IMR-90 (cell line): ENCODE measurements around the gene MRPL20. TPM values are rescaled to one million over a fixed set of nuclear protein-coding genes. Genes with fewer than 3 reads are reported as not detected.
"Not testable (repeated sequence)": the region's sequence is repeated elsewhere in the genome, so short reads cannot be mapped to it uniquely, and the experiment has no call there.

Source experiments
- ATAC-seq: fragments of 200-7000 bp; cut with Tn5 transposase; 2 replicates; pipeline ENCODE4 v1.9.1; 2020; ENCODE audit warnings: low read depth, mild to moderate bottlenecking, moderate library complexity
- BruUV-seq: library from RNA; stranded (reverse); fragments of 400-500 nt; replicated peaks from 2 replicates; lab custom pipeline; 2021; lab: Mats Ljungman, UMichigan
- CTCF ChIA-PET: fragments of 300-600 bp; formaldehyde crosslinking; extraction: SDS; loops from one replicate; lab custom pipeline; 2021; ENCODE audit warnings: antibody characterized with exemption; lab: Yijun Ruan, JAX
- POLR2A ChIA-PET: fragments of 300-600 bp; sonication (Branson Sonifier 250); formaldehyde crosslinking; loops from one replicate; lab custom pipeline; 2022; ENCODE audit warnings: antibody characterized with exemption; ENCODE audit not compliant: unreplicated experiment; lab: Charles Lee
- DNase-seq: peaks from one replicate; pipeline ENCODE4 v3.0.0; 2013
- H2AFZ ChIP-seq: replicated peaks from 2 replicates; pipeline ENCODE3; 2013; ENCODE audit warnings: low read length, mild to moderate bottlenecking; ENCODE audit not compliant: poor library complexity
- H2AK5ac ChIP-seq: 2 replicates; pipeline ENCODE4 v1.6.1; 2013; ENCODE audit warnings: low read depth, low read length, inconsistent platforms
- H2AK9ac ChIP-seq: replicated peaks from 2 replicates; pipeline ENCODE3; 2013; ENCODE audit warnings: mild to moderate bottlenecking, low read depth, low read length, moderate library complexity; ENCODE audit not compliant: poor library complexity
- H2BK120ac ChIP-seq: 2 replicates; pipeline ENCODE4 v1.6.1; 2013; ENCODE audit warnings: low read depth, low read length, inconsistent platforms
- H2BK15ac ChIP-seq: 3 replicates; pipeline ENCODE4 v1.6.1; 2013; ENCODE audit warnings: low read depth, low read length, inconsistent platforms
- H2BK20ac ChIP-seq: 2 replicates; pipeline ENCODE4 v1.6.1; 2013; ENCODE audit warnings: low read depth, mild to moderate bottlenecking, inconsistent platforms, low read length, moderate library complexity
- H2BK5ac ChIP-seq: 2 replicates; pipeline ENCODE4 v1.6.1; 2013; ENCODE audit warnings: mild to moderate bottlenecking, low read depth, low read length, inconsistent platforms; ENCODE audit not compliant: poor library complexity, severe bottlenecking
- H3K14ac ChIP-seq: replicated peaks from 2 replicates; pipeline ENCODE4 v1.6.1; 2013; ENCODE audit warnings: low read depth, low read length, inconsistent platforms
- H3K18ac ChIP-seq: 2 replicates; pipeline ENCODE4 v1.6.1; 2013; ENCODE audit warnings: low read depth, low read length, control low read depth
- H3K23ac ChIP-seq: 2 replicates; pipeline ENCODE4 v1.6.1; 2013; ENCODE audit warnings: low read depth, low read length, inconsistent platforms
- H3K27ac ChIP-seq: 2 replicates; pipeline ENCODE4 v1.5.1; 2013; ENCODE audit warnings: mild to moderate bottlenecking, control low read depth, low read length; ENCODE audit not compliant: insufficient read depth
- H3K27me3 ChIP-seq: 2 replicates; pipeline ENCODE4 v1.6.1; 2013; ENCODE audit warnings: low read length; ENCODE audit not compliant: control insufficient read depth, insufficient read depth
- H3K36me3 ChIP-seq: 2 replicates; pipeline ENCODE4 v1.6.1; 2013; ENCODE audit warnings: low read length, mixed read lengths; ENCODE audit not compliant: control insufficient read depth, insufficient read depth
- H3K4ac ChIP-seq: 2 replicates; pipeline ENCODE4 v1.6.1; 2013; ENCODE audit warnings: low read depth, low read length, inconsistent platforms
- H3K4me1 ChIP-seq: 2 replicates; pipeline ENCODE4 v1.6.1; 2013; ENCODE audit warnings: low read length, mixed read lengths; ENCODE audit not compliant: control insufficient read depth, insufficient read depth
- H3K4me2 ChIP-seq: 2 replicates; pipeline ENCODE4 v1.6.1; 2013; ENCODE audit warnings: low read depth, mild to moderate bottlenecking, control low read depth, low read length, moderate library complexity
- H3K4me3 ChIP-seq: 2 replicates; pipeline ENCODE4 v1.5.1; 2013; ENCODE audit warnings: low read depth, mild to moderate bottlenecking, control low read depth, low read length, moderate library complexity; ENCODE audit not compliant: insufficient read depth
- H3K56ac ChIP-seq: 2 replicates; pipeline ENCODE4 v1.6.1; 2013; ENCODE audit warnings: low read length, inconsistent platforms; ENCODE audit not compliant: insufficient read depth; ENCODE audit errors: extremely low read depth
- H3K79me1 ChIP-seq, 2 experiments: 2 replicates each; pipeline ENCODE4 v1.6.1; 2013; ENCODE audit warnings: low read length in 2 of 2, inconsistent platforms in 1 of 2, low read depth in 1 of 2
- H3K9ac ChIP-seq: 2 replicates; pipeline ENCODE4 v1.6.1; 2013; ENCODE audit warnings: low read depth, low read length, control low read depth
- H3K9me1 ChIP-seq: 2 replicates; pipeline ENCODE4 v1.6.1; 2013; ENCODE audit warnings: low read length, inconsistent platforms; ENCODE audit not compliant: insufficient read depth
- H3K9me3 ChIP-seq: 2 replicates; pipeline ENCODE4 v1.6.1; 2013; ENCODE audit warnings: low read length; ENCODE audit not compliant: control insufficient read depth, insufficient read depth
- H4K20me1 ChIP-seq: 2 replicates; pipeline ENCODE4 v1.6.1; 2013; ENCODE audit warnings: low read length, inconsistent platforms; ENCODE audit not compliant: insufficient read depth
- H4K5ac ChIP-seq: 2 replicates; pipeline ENCODE4 v1.6.1; 2013; ENCODE audit warnings: mild to moderate bottlenecking, low read depth, low read length, control low read depth
- H4K8ac ChIP-seq, 2 experiments: 2 replicates each; pipeline ENCODE4 v1.6.1; 2013; ENCODE audit warnings: low read depth in 2 of 2, low read length in 2 of 2, control low read depth in 1 of 2, inconsistent platforms in 1 of 2
- H4K91ac ChIP-seq: 2 replicates; pipeline ENCODE4 v1.6.1; 2013; ENCODE audit warnings: low read depth, low read length, inconsistent platforms; ENCODE audit not compliant: insufficient read depth
- CHD1 ChIP-seq: IDR thresholded peaks from 2 replicates; pipeline ENCODE4 v1.6.1; 2012; ENCODE audit warnings: low read depth, low read length, improper control_type of control experiment
- NFE2L2 ChIP-seq: fragments of 150-350 bp; IDR thresholded peaks from 2 replicates; pipeline ENCODE4 v1.6.1; 2016; ENCODE audit warnings: low read depth, mild to moderate bottlenecking, low read length
- WGBS, 2 experiments: methylation state at CpG; one replicate each; pipeline versions ENCODE4 v1.1.5 to v1.1.7; 2013; ENCODE audit warnings: missing lambda C conversion rate in 2 of 2; ENCODE audit not compliant: insufficient read length in 1 of 2; ENCODE audit errors: extremely low coverage in 2 of 2; 5-methylcytosine and 5-hydroxymethylcytosine counted together
- dilution Hi-C: fragments of 300-500 bp; cut with HindIII; formaldehyde crosslinking; loops from one replicate; pipeline ENCODE4 v1.14.3; 2018; ENCODE audit warnings: low sequenced_read_pairs; ENCODE audit not compliant: unreplicated experiment
- in situ Hi-C: fragments of 300-500 bp; cut with MboI; formaldehyde crosslinking; loops from 3 replicates; pipeline ENCODE4 v1.14.3; 2019; ENCODE audit warnings: low sequenced_read_pairs, inconsistent platforms, mixed read lengths
- intact Hi-C: fragments of 100-400 bp; cut with micrococcal nuclease; formaldehyde crosslinking; loops from 2 replicates; pipeline ENCODE4 v1.10.0; 2022
- polyA plus RNA-seq, 3 experiments: library from polyadenylated mRNA; depleted of rRNA; stranded (reverse); fragments of >200 nt; gene quantifications; 2 replicates each; pipeline ENCODE4 v1.2.3, GENCODE V29; 2012; ENCODE audit warnings: low replicate concordance in 1 of 3
- total RNA-seq: library from RNA; depleted of rRNA; stranded (reverse); fragments of >200 nt; gene quantifications from 2 replicates; pipeline ENCODE4 v1.2.3, GENCODE V29; 2012

Gene MRPL20
- total and polyA plus RNA-seq, 2 of the 4 experiments (the other 2 are of a cell fraction) = 141 to 157 TPM

DNA sequence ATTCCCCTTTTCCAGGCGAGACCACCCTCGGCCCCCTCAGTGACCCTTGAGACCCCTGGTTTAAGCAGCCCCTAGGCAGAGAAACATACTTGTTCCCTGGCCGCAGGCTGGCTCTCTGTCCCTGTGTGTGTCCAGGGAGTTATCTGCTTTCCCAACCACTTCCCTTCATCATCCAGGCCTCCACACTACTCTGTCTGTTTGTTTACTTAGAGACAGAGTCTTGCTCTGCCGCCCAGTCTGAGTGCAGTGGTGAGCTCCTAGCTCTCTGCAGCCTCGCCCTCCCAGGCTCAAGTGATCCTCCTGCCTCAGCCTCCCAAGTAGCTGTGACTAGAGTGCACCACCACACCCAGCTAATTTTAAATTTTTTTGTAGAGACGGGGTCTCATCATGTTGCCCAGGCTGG lies 22.6 kb upstream of the MRPL20 start:
- no peak overlapping the region for H3K4me2 ChIP-seq
- BruUV-seq = no TSS peak
- 50% methylated on average over 1 of the region's 6 CpGs; no CpG with 5 or more reads in 1 of the 2 experiments for WGBS, 2 experiments

DNA sequence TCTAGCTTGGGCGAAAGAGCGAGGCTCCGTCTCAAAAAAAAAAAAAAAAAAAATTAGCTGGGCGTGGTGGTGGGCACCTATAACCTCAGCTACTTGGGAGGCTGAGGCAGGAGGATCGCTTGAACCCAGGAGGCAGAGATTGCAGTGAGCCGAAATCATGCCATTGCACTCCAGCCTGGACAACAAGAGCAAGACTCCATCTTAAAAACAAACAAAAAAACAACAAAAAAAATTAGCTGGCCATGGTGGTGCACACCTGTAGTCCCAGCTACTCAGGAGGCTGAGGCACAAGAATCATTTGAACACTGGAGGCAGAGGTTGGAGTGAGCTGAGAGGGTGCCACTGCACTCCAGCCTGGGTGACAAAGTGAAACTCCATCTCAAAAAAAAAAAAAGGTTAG lies 21.9 kb upstream of the MRPL20 start:
- H3K27ac ChIP-seq, H3K14ac ChIP-seq, H2AK9ac ChIP-seq, POLR2A ChIA-PET, H3K4me2 ChIP-seq, dilution Hi-C loops, H3K27me3 ChIP-seq, H3K4me3 ChIP-seq, H3K56ac ChIP-seq, H2BK20ac ChIP-seq, H4K20me1 ChIP-seq, in situ Hi-C loops, DNase-seq, H3K18ac ChIP-seq, ATAC-seq, H4K5ac ChIP-seq, H4K91ac ChIP-seq, H2BK5ac ChIP-seq, H3K9ac ChIP-seq, CTCF ChIA-PET, H3K23ac ChIP-seq, H3K79me1 ChIP-seq, intact Hi-C loops, H3K9me3 ChIP-seq, H2BK120ac ChIP-seq, H2AFZ ChIP-seq, H3K9me1 ChIP-seq, H3K4ac ChIP-seq, H2BK15ac ChIP-seq, H2AK5ac ChIP-seq, BruUV-seq, H4K8ac ChIP-seq, H3K36me3 ChIP-seq: not testable (repeated sequence)
- peaks cover 20% of the 10 kb centered on the region for H3K4me1 ChIP-seq
- 100% methylated on average over 3 of the region's 6 CpGs; no CpG with 5 or more reads in 1 of the 2 experiments for WGBS, 2 experiments

More for the DNA sequence above, 22.6 kb upstream of the MRPL20 start:
- H4K91ac ChIP-seq = no peak overlapping the region
- peaks cover 20% of the 10 kb centered on the region for H3K4me1 ChIP-seq
- ChIA-PET POLR2A (no interaction called here), CTCF (interaction anchor here (1.0 kb wide), 1 partner anchor 55 kb away, joined by 3 read pairs; the partner anchor contains the start of gene AURKAIP1)
- no peak overlapping the region for H3K56ac ChIP-seq
- no peaks in the 10 kb centered on the region for H3K27me3 ChIP-seq
- no peaks in the 10 kb centered on the region for H4K20me1 ChIP-seq
- H4K8ac ChIP-seq = peak overlapping the region in 1 of 2 experiments; percentile 73; a peak in 2 of 4 replicates
- dilution Hi-C loops = no loop called here
- intact Hi-C loops = no loop called here
- no peak overlapping the region for H3K14ac ChIP-seq
- no peak overlapping the region for H3K27ac ChIP-seq
- ATAC-seq (peak; percentile 22), DNase-seq (peak; percentile 27)
- H2AK5ac ChIP-seq = peak overlapping the region; percentile 1; the same call in 1 of the 2 replicates
- H2AK9ac ChIP-seq = no peak overlapping the region
- no peak overlapping the region for H2BK5ac ChIP-seq
- no peak overlapping the region for H3K4me3 ChIP-seq
- no peak overlapping the region for H2BK20ac ChIP-seq
- TF ChIP-seq NFE2L2 (no peak), CHD1 (no peak)
- no peaks in the 10 kb centered on the region for H3K36me3 ChIP-seq
- no peak overlapping the region for H3K18ac ChIP-seq
- H2AFZ ChIP-seq = peak overlapping the region; percentile 51
- no peak overlapping the region; the same call in 2 of the 3 replicates for H2BK15ac ChIP-seq
- no peaks in the 10 kb centered on the region for H3K79me1 ChIP-seq
- H4K5ac ChIP-seq = 0 out of 2 replicates have a peak overlapping the region, but pooled peaks have one; percentile 16
- in situ Hi-C loops = no loop called here
- 0 out of 2 replicates have a peak, but pooled peaks cover under 1% of the 10 kb centered on the region for H3K9me1 ChIP-seq
- H3K23ac ChIP-seq = no peak overlapping the region
- 0 out of 2 replicates have a peak overlapping the region, but pooled peaks have one; percentile 21 for H3K4ac ChIP-seq
- no peak overlapping the region for H3K9ac ChIP-seq
- no peaks in the 10 kb centered on the region for H3K9me3 ChIP-seq
- no peak overlapping the region for H2BK120ac ChIP-seq
